Measurements from ENCODE around the gene HOXD10.

DNA sequence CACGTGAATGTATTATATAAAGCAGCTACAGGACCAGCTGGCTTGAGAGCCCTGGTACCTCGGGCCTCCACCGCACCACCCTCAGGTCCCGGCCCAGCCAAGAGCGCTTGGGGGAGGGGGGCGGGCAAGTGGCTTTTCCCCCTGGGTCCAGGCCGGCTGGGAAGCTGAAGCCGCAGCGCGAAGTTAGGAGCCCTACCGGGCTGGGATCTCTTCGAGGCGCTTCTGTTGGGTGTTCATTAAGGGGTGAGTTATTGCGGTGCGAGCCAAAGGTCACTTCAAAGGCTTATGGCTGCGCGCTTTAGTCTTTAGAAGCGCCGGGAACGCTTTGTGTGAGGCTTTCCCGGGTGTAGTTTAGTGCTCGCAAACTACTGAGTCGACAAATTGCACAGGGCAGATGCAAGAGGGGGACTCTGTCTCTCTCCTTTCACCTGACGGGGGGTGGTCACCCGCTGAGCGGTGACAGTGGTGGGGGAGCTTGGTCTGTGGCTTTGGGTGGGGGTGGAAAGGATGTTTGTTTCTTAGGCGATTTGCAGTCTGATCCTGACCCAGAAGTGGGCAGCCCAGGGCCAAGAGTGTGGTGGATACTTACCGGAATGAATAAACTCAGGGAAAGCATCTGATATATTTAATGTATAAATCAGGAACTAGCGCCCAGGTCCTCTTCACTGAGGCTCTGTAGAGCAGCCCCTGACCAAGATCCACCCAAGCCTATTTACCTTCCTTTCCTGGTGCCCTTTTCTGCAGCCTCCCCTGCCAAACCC, 46.5 kb downstream of the HOXD10 start:
- no peak for TF ChIP-seq POLR2A (IDR thresholded peaks at IDR 0.05)
- TF ChIP-seq, protein P1, sequence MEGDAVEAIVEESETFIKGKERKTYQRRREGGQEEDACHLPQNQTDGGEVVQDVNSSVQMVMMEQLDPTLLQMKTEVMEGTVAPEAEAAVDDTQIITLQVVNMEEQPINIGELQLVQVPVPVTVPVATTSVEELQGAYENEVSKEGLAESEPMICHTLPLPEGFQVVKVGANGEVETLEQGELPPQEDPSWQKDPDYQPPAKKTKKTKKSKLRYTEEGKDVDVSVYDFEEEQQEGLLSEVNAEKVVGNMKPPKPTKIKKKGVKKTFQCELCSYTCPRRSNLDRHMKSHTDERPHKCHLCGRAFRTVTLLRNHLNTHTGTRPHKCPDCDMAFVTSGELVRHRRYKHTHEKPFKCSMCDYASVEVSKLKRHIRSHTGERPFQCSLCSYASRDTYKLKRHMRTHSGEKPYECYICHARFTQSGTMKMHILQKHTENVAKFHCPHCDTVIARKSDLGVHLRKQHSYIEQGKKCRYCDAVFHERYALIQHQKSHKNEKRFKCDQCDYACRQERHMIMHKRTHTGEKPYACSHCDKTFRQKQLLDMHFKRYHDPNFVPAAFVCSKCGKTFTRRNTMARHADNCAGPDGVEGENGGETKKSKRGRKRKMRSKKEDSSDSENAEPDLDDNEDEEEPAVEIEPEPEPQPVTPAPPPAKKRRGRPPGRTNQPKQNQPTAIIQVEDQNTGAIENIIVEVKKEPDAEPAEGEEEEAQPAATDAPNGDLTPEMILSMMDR (IDR thresholded peaks at IDR 0.05) = no peak
- TF ChIP-seq POLR2AphosphoS5 (IDR thresholded peaks at IDR 0.05) = no peak
